Thoracic aorta (tissue), 2 donors: ENCODE results near the gene CELF2. TPM values are rescaled to one million over a fixed set of nuclear protein-coding genes. Genes with fewer than 3 reads are reported as not detected.

Experiments
- ATAC-seq: fragments of 150-250 bp; one replicate; pipeline ENCODE4 v1.8.0; 2017; ENCODE audit warnings: low read depth; ENCODE audit not compliant: insufficient number of reproducible peaks, low FRiP score
- DNase-seq: peaks from one replicate; pipeline ENCODE4 v3.0.0-alpha.2; 2020; ENCODE audit warnings: low spot score
- H3K27ac ChIP-seq, 2 donors: fragments of 200-600 bp; sonication (generic); 1 replicate in 1 of 2; 2 replicates in 1 of 2; pipeline ENCODE4 v1.5.1; 2016; ENCODE audit warnings: mild to moderate bottlenecking in 2 of 2, moderate library complexity in 2 of 2
- H3K27me3 ChIP-seq: fragments of 200-600 bp; sonication (generic); replicated peaks from 2 replicates; pipeline ENCODE4 v1.6.0; 2016; ENCODE audit warnings: mild to moderate bottlenecking; ENCODE audit not compliant: insufficient read depth
- H3K36me3 ChIP-seq: fragments of 200-600 bp; sonication (generic); one replicate; pipeline ENCODE4 v1.5.1; 2016
- H3K4me1 ChIP-seq, 2 donors: fragments of 200-600 bp; sonication (generic); 1 replicate in 1 of 2; 2 replicates in 1 of 2; pipeline versions ENCODE4 v1.5.1 to v1.6.0; 2016; ENCODE audit warnings: low read depth in 2 of 2, mild to moderate bottlenecking in 1 of 2; ENCODE audit not compliant: control insufficient read depth in 1 of 2
- H3K4me3 ChIP-seq: fragments of 200-600 bp; sonication (generic); 2 replicates; pipeline ENCODE4 v1.5.1; 2016; ENCODE audit warnings: mild to moderate bottlenecking
- H3K9me3 ChIP-seq: fragments of 200-600 bp; sonication (generic); 2 replicates; pipeline ENCODE4 v1.5.1; 2016
- CTCF ChIP-seq: fragments of 200-600 bp; sonication (generic); IDR thresholded peaks from one replicate; pipeline ENCODE4 v1.5.1; 2019; ENCODE audit warnings: antibody characterized with exemption
- total RNA-seq, 2 donors: library from RNA; depleted of rRNA; stranded (reverse); fragments of >200 nt; gene quantifications; one replicate each; pipeline versions ENCODE4 v1.1.0 to v1.2.3, GENCODE V29; 2016

CELF2 gene
- total RNA-seq, 2 donors from 2014 or later: 69.0 to 73.5 TPM

- Histone ChIP-seq H3K27ac (no peak overlapping the region), H3K27me3 (no peaks in the 10 kb centered on the region), H3K4me3 (no peak overlapping the region), H3K9me3 (no peaks in the 10 kb centered on the region), H3K4me1 (peaks cover 5 to 14% of the 10 kb centered on the region in 2 donors), H3K36me3 (no peaks in the 10 kb centered on the region)
- TF ChIP-seq CTCF: no peak
- ATAC-seq: no peak
- DNase-seq: no peak
Observed at GRCh38 chr10:11157292-11158076, 139.8 kb downstream of the CELF2 start.

DNA sequence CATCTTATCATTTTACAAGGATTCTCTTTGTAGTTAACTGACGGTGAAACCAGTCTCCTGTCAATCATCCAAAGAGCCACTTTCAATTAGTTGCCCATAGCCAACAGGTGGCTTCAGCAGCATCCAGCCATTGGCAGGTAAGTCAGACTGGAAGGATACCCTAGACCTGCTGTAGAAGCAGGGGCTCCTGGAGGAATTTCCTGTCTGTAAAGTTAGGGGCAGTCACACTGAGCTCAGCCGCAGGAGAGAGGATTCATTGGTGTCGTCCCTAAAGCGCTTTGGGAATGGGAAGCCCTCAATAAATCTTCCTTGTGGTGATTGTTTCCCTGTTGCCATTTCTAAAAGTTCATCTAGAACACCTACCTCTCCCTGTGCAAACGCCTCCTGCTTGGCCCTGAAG is 140.4 kb downstream of the CELF2 start:
- no peak for ATAC-seq

GRCh38 chr10:11159543-11160215 is 142.0 kb downstream of the CELF2 start:
- ATAC-seq (no peak), DNase-seq (no peak)
- Histone ChIP-seq H3K9me3 (no peaks in the 10 kb centered on the region), H3K27ac (no peak overlapping the region), H3K4me3 (no peak overlapping the region), H3K4me1 (peaks cover 5 to 25% of the 10 kb centered on the region in 2 donors), H3K27me3 (no peaks in the 10 kb centered on the region), H3K36me3 (no peaks in the 10 kb centered on the region)
- TF ChIP-seq CTCF: no peak

More for the DNA sequence above, 140.4 kb downstream of the CELF2 start:
- Histone ChIP-seq H3K4me1 (peaks cover 5 to 14% of the 10 kb centered on the region in 2 donors), H3K36me3 (no peaks in the 10 kb centered on the region), H3K27me3 (no peaks in the 10 kb centered on the region), H3K27ac (no peak overlapping the region), H3K4me3 (no peak overlapping the region), H3K9me3 (no peaks in the 10 kb centered on the region)
- DNase-seq: no peak
- no peak for TF ChIP-seq CTCF

- no peak for ATAC-seq
- DNase-seq: no peak
- peak overlapping the region in 1 of 2 donors; percentile 39 for H3K27ac ChIP-seq
- peaks cover 5 to 27% of the 10 kb centered on the region in 2 donors for H3K4me1 ChIP-seq
- H3K9me3 ChIP-seq: no peaks in the 10 kb centered on the region
- TF ChIP-seq CTCF: no peak
- H3K36me3 ChIP-seq: no peaks in the 10 kb centered on the region
- H3K27me3 ChIP-seq: no peaks in the 10 kb centered on the region
- no peak overlapping the region for H3K4me3 ChIP-seq
Observed at GRCh38 chr10:11161096-11161495, 143.4 kb downstream of the CELF2 start.

DNA sequence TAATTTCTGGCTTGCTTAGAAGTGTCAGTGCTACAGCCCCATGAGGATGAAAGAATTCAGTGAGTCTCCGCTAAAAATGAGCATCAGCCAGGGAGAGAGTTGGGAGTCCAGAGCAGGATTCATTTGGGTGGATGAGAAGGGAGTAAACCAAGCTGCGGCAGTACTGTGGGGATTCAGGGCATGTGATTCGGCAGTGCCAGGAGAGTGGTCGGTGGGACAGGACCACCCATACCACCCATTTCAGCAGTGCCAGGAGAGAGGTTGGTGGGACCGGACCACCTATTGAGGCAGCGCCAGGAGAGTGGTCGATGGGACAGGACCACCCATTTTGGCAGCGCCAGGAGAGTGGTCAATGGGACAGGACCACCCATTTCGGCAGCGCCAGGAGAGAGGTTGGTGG is 144.2 kb downstream of the CELF2 start:
- Histone ChIP-seq H3K27me3 (no peaks in the 10 kb centered on the region), H3K27ac (peak overlapping the region in 1 of 2 donors; percentile 39), H3K4me3 (no peak overlapping the region), H3K4me1 (peaks cover 5 to 35% of the 10 kb centered on the region in 2 donors), H3K36me3 (no peaks in the 10 kb centered on the region), H3K9me3 (no peaks in the 10 kb centered on the region)
- TF ChIP-seq CTCF: no peak
- DNase-seq: no peak
- ATAC-seq: no peak
